Uterus (tissue), 2 donors: ENCODE data around the gene SLC22A12.

ENCODE experiments used
- POLR2A ChIP-seq, 2 donors: fragments of 450-650 bp; IDR thresholded peaks; one replicate each; pipeline ENCODE4 v1.6.1; 2016; ENCODE audit warnings: antibody characterized with exemption in 2 of 2, mild to moderate bottlenecking in 1 of 2, moderate library complexity in 1 of 2
- TF ChIP-seq, protein P1 (sequence below), 4 experiments: fragments of 200-600 bp in 2 of 4; fragments of 450-650 bp in 2 of 4; sonication (generic) in 2 of 4; IDR thresholded peaks; one replicate each; pipeline ENCODE4 v1.5.1; 2016 to 2019; ENCODE audit warnings: antibody characterized with exemption in 4 of 4, mild to moderate bottlenecking in 2 of 4, moderate library complexity in 1 of 4

DNA sequence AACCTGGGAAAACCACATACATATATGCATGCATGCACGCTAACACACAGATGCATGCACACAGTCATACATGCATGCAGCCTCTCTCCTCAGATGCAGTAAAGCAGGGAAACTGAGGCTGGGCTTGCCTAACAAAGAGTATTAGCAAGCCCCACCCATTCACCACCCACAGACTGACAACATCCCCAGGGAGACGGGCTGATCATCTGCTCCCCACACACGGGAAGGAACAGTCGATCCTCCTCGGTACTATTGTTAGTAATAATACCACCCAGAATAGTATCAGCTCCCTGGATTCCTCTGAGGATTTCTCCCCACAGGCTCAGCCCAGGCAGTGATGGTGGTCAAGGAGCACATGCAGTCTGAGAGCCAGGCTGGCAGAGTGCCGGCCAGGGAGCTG is 41.2 kb downstream of the SLC22A12 start:
- TF ChIP-seq, protein P1, sequence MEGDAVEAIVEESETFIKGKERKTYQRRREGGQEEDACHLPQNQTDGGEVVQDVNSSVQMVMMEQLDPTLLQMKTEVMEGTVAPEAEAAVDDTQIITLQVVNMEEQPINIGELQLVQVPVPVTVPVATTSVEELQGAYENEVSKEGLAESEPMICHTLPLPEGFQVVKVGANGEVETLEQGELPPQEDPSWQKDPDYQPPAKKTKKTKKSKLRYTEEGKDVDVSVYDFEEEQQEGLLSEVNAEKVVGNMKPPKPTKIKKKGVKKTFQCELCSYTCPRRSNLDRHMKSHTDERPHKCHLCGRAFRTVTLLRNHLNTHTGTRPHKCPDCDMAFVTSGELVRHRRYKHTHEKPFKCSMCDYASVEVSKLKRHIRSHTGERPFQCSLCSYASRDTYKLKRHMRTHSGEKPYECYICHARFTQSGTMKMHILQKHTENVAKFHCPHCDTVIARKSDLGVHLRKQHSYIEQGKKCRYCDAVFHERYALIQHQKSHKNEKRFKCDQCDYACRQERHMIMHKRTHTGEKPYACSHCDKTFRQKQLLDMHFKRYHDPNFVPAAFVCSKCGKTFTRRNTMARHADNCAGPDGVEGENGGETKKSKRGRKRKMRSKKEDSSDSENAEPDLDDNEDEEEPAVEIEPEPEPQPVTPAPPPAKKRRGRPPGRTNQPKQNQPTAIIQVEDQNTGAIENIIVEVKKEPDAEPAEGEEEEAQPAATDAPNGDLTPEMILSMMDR (IDR thresholded peaks at IDR 0.05), result no peak
- TF ChIP-seq POLR2A (IDR thresholded peaks at IDR 0.05), result no peak
